Measurements from ENCODE around the gene RPE65.
A peak's percentile ranks its signal among the peaks of the same experiment; 100 is the strongest.

DNA sequence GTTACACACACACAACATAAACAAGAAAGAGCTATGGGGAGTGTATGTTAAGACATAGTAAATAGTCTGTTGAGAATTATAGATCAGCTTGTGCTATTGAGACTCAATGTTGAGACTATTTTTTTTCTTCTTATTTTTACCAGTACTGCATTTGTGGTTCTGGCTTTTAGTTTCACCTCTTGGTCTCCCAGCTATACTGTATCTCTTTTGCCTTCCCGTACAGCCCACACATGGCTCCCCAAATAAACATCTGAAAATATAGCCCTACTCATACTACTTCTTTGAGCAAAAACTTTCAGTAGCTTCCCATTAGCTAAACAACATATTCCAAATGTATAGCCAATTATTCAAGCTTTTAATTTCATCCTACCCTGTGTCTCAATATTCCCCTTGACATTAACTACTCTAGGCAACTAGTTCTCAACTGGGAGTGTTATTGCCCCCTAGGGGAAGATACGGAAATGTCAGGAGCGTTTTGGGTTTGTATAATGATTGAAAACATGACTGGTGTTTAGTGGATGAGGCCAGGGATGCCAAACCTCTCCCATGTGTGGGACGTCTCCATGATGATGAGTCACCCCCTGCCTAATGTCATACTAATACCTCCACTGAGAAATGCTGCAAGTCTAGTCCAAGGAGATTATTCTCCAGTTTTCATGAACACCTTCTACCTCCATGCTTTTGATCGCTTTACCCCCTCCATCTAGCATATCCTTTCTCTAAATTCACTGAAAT lies 6.8 kb downstream of the RPE65 start:
- TF ChIP-seq, protein P1, sequence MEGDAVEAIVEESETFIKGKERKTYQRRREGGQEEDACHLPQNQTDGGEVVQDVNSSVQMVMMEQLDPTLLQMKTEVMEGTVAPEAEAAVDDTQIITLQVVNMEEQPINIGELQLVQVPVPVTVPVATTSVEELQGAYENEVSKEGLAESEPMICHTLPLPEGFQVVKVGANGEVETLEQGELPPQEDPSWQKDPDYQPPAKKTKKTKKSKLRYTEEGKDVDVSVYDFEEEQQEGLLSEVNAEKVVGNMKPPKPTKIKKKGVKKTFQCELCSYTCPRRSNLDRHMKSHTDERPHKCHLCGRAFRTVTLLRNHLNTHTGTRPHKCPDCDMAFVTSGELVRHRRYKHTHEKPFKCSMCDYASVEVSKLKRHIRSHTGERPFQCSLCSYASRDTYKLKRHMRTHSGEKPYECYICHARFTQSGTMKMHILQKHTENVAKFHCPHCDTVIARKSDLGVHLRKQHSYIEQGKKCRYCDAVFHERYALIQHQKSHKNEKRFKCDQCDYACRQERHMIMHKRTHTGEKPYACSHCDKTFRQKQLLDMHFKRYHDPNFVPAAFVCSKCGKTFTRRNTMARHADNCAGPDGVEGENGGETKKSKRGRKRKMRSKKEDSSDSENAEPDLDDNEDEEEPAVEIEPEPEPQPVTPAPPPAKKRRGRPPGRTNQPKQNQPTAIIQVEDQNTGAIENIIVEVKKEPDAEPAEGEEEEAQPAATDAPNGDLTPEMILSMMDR (IDR thresholded peaks at IDR 0.05) = peak; percentile 78
- no peak for TF ChIP-seq EZH2phosphoT487 (IDR thresholded peaks at IDR 0.05)

Measured in neural progenitor cell (in vitro differentiated cells).